GM12878 (cell line): Measurements from ENCODE around the gene GNG12.

Experiments used
- ATF7 ChIP-seq: fragments of 450-650 bp; IDR thresholded peaks from 2 replicates; pipeline ENCODE4 v1.6.1; 2016; ENCODE audit warnings: low read depth, mild to moderate bottlenecking
- FOXM1 ChIP-seq: IDR thresholded peaks from 2 replicates; pipeline ENCODE4 v1.6.1; 2012; ENCODE audit warnings: low read depth, mild to moderate bottlenecking, inconsistent platforms, low read length, moderate library complexity
- GABPA ChIP-seq: IDR thresholded peaks from 2 replicates; pipeline ENCODE4 v1.6.1; 2014; ENCODE audit warnings: antibody characterized with exemption, low read depth, mild to moderate bottlenecking, inconsistent platforms
- MAX ChIP-seq: IDR thresholded peaks from 2 replicates; pipeline ENCODE4 v1.6.1; 2012; ENCODE audit warnings: low read depth, low read length, improper control_type of control experiment
- POLR2A ChIP-seq: IDR thresholded peaks from 2 replicates; pipeline ENCODE4 v1.6.1; 2011; ENCODE audit warnings: low read depth, mild to moderate bottlenecking, low read length
- POLR2AphosphoS5 ChIP-seq: IDR thresholded peaks from 2 replicates; pipeline ENCODE4 v1.6.1; 2011; ENCODE audit warnings: mild to moderate bottlenecking, low read length, inconsistent platforms
- RAD21 ChIP-seq: IDR thresholded peaks from 2 replicates; pipeline ENCODE4 v1.6.1; 2011; ENCODE audit warnings: mild to moderate bottlenecking, low read depth, low read length, moderate library complexity; ENCODE audit not compliant: insufficient read depth
- SIN3A ChIP-seq: IDR thresholded peaks from 2 replicates; pipeline ENCODE4 v1.6.1; 2012; ENCODE audit warnings: low read depth, low read length, improper control_type of control experiment
- SMC3 ChIP-seq: IDR thresholded peaks from 2 replicates; pipeline ENCODE4 v1.6.1; 2011; ENCODE audit warnings: low read length, improper control_type of control experiment, borderline replicate concordance
- SP1 ChIP-seq: IDR thresholded peaks from one replicate; pipeline ENCODE4 v1.6.1; 2011; ENCODE audit warnings: low read depth, low read length
- TAF1 ChIP-seq: IDR thresholded peaks from 2 replicates; pipeline ENCODE4 v1.6.1; 2011; ENCODE audit warnings: mild to moderate bottlenecking, low read depth, low read length, borderline replicate concordance
- TCF3 ChIP-seq: IDR thresholded peaks from 2 replicates; pipeline ENCODE4 v1.6.1; 2012; ENCODE audit warnings: low read depth, mild to moderate bottlenecking, low read length, borderline replicate concordance; ENCODE audit not compliant: insufficient read depth
- ZNF384 ChIP-seq: IDR thresholded peaks from 2 replicates; pipeline ENCODE4 v1.6.1; 2012; ENCODE audit warnings: low read depth, mild to moderate bottlenecking, low read length, improper control_type of control experiment, borderline replicate concordance
- TF ChIP-seq, protein P1 (sequence below), 3 experiments: IDR thresholded peaks in 2 of 3; conservative IDR thresholded peaks in 1 of 3; 2 replicates each; pipeline ENCODE4 v1.5.1; 2011; ENCODE audit warnings: low read depth in 3 of 3, low read length in 3 of 3, mild to moderate bottlenecking in 3 of 3, control low read depth in 2 of 3, moderate library complexity in 2 of 3, inconsistent platforms in 1 of 3, mixed read lengths in 1 of 3; ENCODE audit not compliant: control insufficient read depth in 2 of 3, insufficient read depth in 1 of 3; ENCODE audit errors: extremely low read depth in 1 of 3

GRCh38 chr1:67879485-67879884, 46.2 kb upstream of the GNG12 start:
- TF ChIP-seq TCF3 (no peak), MAX (no peak), FOXM1 (no peak), GABPA (no peak), SP1 (no peak), POLR2A (no peak), SIN3A (no peak), ATF7 (no peak), RAD21 (no peak), ZNF384 (no peak), POLR2AphosphoS5 (no peak), SMC3 (no peak), TAF1 (no peak)
- TF ChIP-seq, protein P1, sequence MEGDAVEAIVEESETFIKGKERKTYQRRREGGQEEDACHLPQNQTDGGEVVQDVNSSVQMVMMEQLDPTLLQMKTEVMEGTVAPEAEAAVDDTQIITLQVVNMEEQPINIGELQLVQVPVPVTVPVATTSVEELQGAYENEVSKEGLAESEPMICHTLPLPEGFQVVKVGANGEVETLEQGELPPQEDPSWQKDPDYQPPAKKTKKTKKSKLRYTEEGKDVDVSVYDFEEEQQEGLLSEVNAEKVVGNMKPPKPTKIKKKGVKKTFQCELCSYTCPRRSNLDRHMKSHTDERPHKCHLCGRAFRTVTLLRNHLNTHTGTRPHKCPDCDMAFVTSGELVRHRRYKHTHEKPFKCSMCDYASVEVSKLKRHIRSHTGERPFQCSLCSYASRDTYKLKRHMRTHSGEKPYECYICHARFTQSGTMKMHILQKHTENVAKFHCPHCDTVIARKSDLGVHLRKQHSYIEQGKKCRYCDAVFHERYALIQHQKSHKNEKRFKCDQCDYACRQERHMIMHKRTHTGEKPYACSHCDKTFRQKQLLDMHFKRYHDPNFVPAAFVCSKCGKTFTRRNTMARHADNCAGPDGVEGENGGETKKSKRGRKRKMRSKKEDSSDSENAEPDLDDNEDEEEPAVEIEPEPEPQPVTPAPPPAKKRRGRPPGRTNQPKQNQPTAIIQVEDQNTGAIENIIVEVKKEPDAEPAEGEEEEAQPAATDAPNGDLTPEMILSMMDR (IDR thresholded peaks at IDR 0.05 in 2 of 3, conservative IDR thresholded peaks at IDR 0.05 in 1 of 3; ENCODE audit: control insufficient read depth in 2 of 3, extremely low read depth in 1 of 3, insufficient read depth in 1 of 3, low read depth in 3 of 3, low read length in 3 of 3): no peak
